HEK293 (cell line): ENCODE measurements around the gene CEP170B.
A peak's percentile ranks its signal among the peaks of the same experiment; 100 is the strongest.

Experiments used
- CTCF ChIA-PET: fragments of 350-600 bp; formaldehyde crosslinking; extraction: SDS; loops from one replicate; lab custom pipeline; 2021; ENCODE audit warnings: antibody characterized with exemption; lab: Yijun Ruan, JAX
- POLR2A ChIA-PET: fragments of 300-600 bp; formaldehyde crosslinking; extraction: SDS; loops from one replicate; lab custom pipeline; 2020; ENCODE audit warnings: antibody characterized with exemption, inconsistent platforms; lab: Yijun Ruan, JAX
- H3K27ac ChIP-seq: fragments of 200-500 bp; sonication (Bioruptor generic); 2 replicates; pipeline ENCODE4 v1.5.1; 2014; ENCODE audit warnings: low read depth, low read length, control low read depth, inconsistent platforms; ENCODE audit errors: extremely low read depth
- H3K36me3 ChIP-seq, 2 experiments: fragments of 200-500 bp in 1 of 2; sonication (Bioruptor generic) in 1 of 2; 1 replicate in 1 of 2; 2 replicates in 1 of 2; pipeline ENCODE4 v1.5.1; 2014 to 2017; ENCODE audit warnings: inconsistent platforms in 2 of 2, low read length in 2 of 2; ENCODE audit not compliant: control insufficient read depth in 2 of 2, insufficient read depth in 1 of 2
- H3K4me1 ChIP-seq: fragments of 200-500 bp; sonication (Bioruptor generic); 2 replicates; pipeline ENCODE4 v1.5.1; 2014; ENCODE audit warnings: mild to moderate bottlenecking, low read length, inconsistent platforms; ENCODE audit not compliant: control insufficient read depth, insufficient read depth
- H3K4me3 ChIP-seq: 2 replicates; pipeline ENCODE4 v1.5.1; 2011; ENCODE audit warnings: low read depth, mild to moderate bottlenecking, control low read depth, low read length, moderate library complexity
- H3K9me3 ChIP-seq: fragments of 200-500 bp; sonication (Bioruptor generic); 2 replicates; pipeline ENCODE4 v1.5.1; 2014; ENCODE audit warnings: low read depth, low read length, inconsistent platforms; ENCODE audit not compliant: control insufficient read depth, insufficient read depth
- EGR2 ChIP-seq: fragments of 450-650 bp; formaldehyde crosslinking; IDR thresholded peaks from 2 replicates; pipeline ENCODE4 v1.5.1; 2016; ENCODE audit warnings: low read depth, missing biosample characterization, missing genetic modification characterization
- GLIS1 ChIP-seq: fragments of 450-650 bp; formaldehyde crosslinking; IDR thresholded peaks from 2 replicates; pipeline ENCODE4 v1.5.1; 2016; ENCODE audit warnings: missing biosample characterization, missing genetic modification characterization
- GLIS2 ChIP-seq: fragments of 450-650 bp; formaldehyde crosslinking; IDR thresholded peaks from 2 replicates; pipeline ENCODE4 v1.5.1; 2016; ENCODE audit warnings: missing biosample characterization, missing genetic modification characterization
- KLF1 ChIP-seq: fragments of 450-650 bp; formaldehyde crosslinking; IDR thresholded peaks from 2 replicates; pipeline ENCODE4 v1.5.1; 2016; ENCODE audit warnings: missing biosample characterization, missing genetic modification characterization
- KLF9 ChIP-seq: fragments of 450-650 bp; formaldehyde crosslinking; IDR thresholded peaks from 2 replicates; pipeline ENCODE4 v1.5.1; 2016; ENCODE audit warnings: missing biosample characterization, missing genetic modification characterization, low read depth
- MYNN ChIP-seq: fragments of 450-650 bp; formaldehyde crosslinking; IDR thresholded peaks from 2 replicates; pipeline ENCODE4 v1.5.1; 2016; ENCODE audit warnings: missing biosample characterization, missing genetic modification characterization, borderline replicate concordance
- PRDM1 ChIP-seq: fragments of 450-650 bp; formaldehyde crosslinking; IDR thresholded peaks from 2 replicates; pipeline ENCODE4; 2016; ENCODE audit warnings: missing biosample characterization, missing genetic modification characterization
- SCRT2 ChIP-seq: fragments of 450-650 bp; formaldehyde crosslinking; IDR thresholded peaks from 2 replicates; pipeline ENCODE4 v1.5.1; 2016; ENCODE audit warnings: missing biosample characterization, missing genetic modification characterization
- SP2 ChIP-seq: fragments of 450-650 bp; formaldehyde crosslinking; IDR thresholded peaks from 2 replicates; pipeline ENCODE4 v1.5.1; 2016; ENCODE audit warnings: missing biosample characterization, missing genetic modification characterization
- SP3 ChIP-seq: fragments of 450-650 bp; formaldehyde crosslinking; IDR thresholded peaks from 2 replicates; pipeline ENCODE4 v1.5.1; 2016; ENCODE audit warnings: missing biosample characterization, missing genetic modification characterization
- ZBTB17 ChIP-seq: fragments of 450-650 bp; formaldehyde crosslinking; IDR thresholded peaks from 2 replicates; pipeline ENCODE4 v1.5.1; 2016; ENCODE audit warnings: missing biosample characterization, missing genetic modification characterization
- ZFHX2 ChIP-seq: fragments of 450-650 bp; formaldehyde crosslinking; conservative IDR thresholded peaks from 2 replicates; pipeline ENCODE4 v1.5.1; 2016; ENCODE audit warnings: missing biosample characterization, missing genetic modification characterization
- ZFP69B ChIP-seq: fragments of 450-650 bp; formaldehyde crosslinking; IDR thresholded peaks from 2 replicates; pipeline ENCODE4 v1.5.1; 2016; ENCODE audit warnings: missing biosample characterization, missing genetic modification characterization
- ZIC2 ChIP-seq: fragments of 450-650 bp; formaldehyde crosslinking; IDR thresholded peaks from 2 replicates; pipeline ENCODE4 v1.5.1; 2016; ENCODE audit warnings: missing biosample characterization, missing genetic modification characterization
- ZNF223 ChIP-seq: fragments of 450-650 bp; formaldehyde crosslinking; IDR thresholded peaks from 2 replicates; pipeline ENCODE4 v1.5.1; 2016; ENCODE audit warnings: missing biosample characterization, missing genetic modification characterization
- ZNF24 ChIP-seq: fragments of 450-650 bp; formaldehyde crosslinking; IDR thresholded peaks from 2 replicates; pipeline ENCODE4 v1.5.1; 2016; ENCODE audit warnings: missing biosample characterization, missing genetic modification characterization
- ZNF521 ChIP-seq: fragments of 450-650 bp; formaldehyde crosslinking; IDR thresholded peaks from 2 replicates; pipeline ENCODE4 v1.5.1; 2017; ENCODE audit warnings: missing biosample characterization, mild to moderate bottlenecking, missing genetic modification characterization
- ZNF776 ChIP-seq: fragments of 450-650 bp; formaldehyde crosslinking; IDR thresholded peaks from 2 replicates; pipeline ENCODE4 v1.5.0; 2017; ENCODE audit warnings: missing biosample characterization, missing genetic modification characterization, borderline replicate concordance
- ZXDB ChIP-seq: fragments of 450-650 bp; formaldehyde crosslinking; IDR thresholded peaks from 2 replicates; pipeline ENCODE4 v1.5.1; 2016; ENCODE audit warnings: missing biosample characterization, missing genetic modification characterization
- TF ChIP-seq, protein P1 (sequence below): fragments of 450-650 bp; formaldehyde crosslinking; IDR thresholded peaks from 2 replicates; pipeline ENCODE4 v1.5.1; 2016; ENCODE audit warnings: missing biosample characterization, missing genetic modification characterization
- TF ChIP-seq, protein P2 (sequence below): fragments of 450-650 bp; formaldehyde crosslinking; IDR thresholded peaks from 2 replicates; pipeline ENCODE4 v1.5.1; 2016; ENCODE audit warnings: missing biosample characterization, missing genetic modification characterization
- TF ChIP-seq, protein P3 (sequence below): fragments of 450-650 bp; formaldehyde crosslinking; IDR thresholded peaks from 2 replicates; pipeline ENCODE4 v1.5.1; 2016; ENCODE audit warnings: missing biosample characterization, missing genetic modification characterization
- TF ChIP-seq, protein P4 (sequence below): fragments of 450-650 bp; formaldehyde crosslinking; IDR thresholded peaks from 2 replicates; pipeline ENCODE4 v1.5.1; 2016; ENCODE audit warnings: missing biosample characterization, missing genetic modification characterization

Gene CEP170B

DNA sequence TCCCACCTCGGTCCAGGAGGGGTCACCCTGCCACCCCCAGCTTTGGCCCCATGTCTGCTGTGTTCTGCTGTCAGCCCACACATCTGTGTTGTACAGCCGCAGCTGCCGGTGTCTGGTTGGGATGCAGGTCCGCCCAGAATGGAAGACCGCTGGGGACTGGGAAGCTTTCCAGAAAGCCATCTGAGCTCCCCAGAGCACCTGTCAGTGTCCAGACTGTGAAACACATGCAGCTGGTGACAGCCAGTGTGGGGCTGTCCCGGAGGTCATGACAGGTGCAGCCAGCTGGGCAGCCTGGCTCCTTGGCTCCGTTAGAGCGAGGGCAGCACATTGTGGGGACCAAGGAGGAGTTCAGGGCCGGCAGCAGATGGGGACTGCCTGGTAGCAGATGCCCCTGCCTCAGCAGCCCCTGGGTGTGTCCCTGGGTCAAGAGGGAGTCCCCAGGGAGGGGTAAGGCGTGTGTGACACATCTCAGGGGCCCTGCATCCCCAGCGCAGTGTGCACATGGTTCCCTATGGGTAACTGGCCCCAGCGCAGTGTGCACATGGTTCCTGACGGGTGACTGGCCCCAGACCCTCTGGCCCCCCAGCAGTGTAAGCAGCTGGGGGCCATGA lies 16.4 kb downstream of the CEP170B start:
- ChIA-PET POLR2A (interaction anchor here (1.2 kb wide), 1 partner anchor 7 kb away, joined by 3 read pairs; no protein-coding TSS in a partner anchor), CTCF (interaction anchor here (1.0 kb wide), 1 partner anchor 14 kb away, joined by 3 read pairs; no protein-coding TSS in a partner anchor)
- no peak overlapping the region for H3K4me3 ChIP-seq
- TF ChIP-seq ZNF521 (tag by site-specific recombination) (no peak), KLF1 (tag by site-specific recombination) (peak; percentile 67), GLIS1 (tag by site-specific recombination) (peak; percentile 76)
- TF ChIP-seq, protein P1, sequence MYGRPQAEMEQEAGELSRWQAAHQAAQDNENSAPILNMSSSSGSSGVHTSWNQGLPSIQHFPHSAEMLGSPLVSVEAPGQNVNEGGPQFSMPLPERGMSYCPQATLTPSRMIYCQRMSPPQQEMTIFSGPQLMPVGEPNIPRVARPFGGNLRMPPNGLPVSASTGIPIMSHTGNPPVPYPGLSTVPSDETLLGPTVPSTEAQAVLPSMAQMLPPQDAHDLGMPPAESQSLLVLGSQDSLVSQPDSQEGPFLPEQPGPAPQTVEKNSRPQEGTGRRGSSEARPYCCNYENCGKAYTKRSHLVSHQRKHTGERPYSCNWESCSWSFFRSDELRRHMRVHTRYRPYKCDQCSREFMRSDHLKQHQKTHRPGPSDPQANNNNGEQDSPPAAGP = 0 out of 2 replicates have a peak, but pooled peaks have one; percentile 61
- TF ChIP-seq, all 188 proteins: peak for 3
- Histone ChIP-seq H3K36me3 (peaks cover 0 to 76% of the 10 kb centered on the region in 2 experiments; a peak in 2 of 3 replicates), H3K4me1 (peaks cover 7% of the 10 kb centered on the region; the same call in 1 of the 2 replicates), H3K9me3 (no peaks in the 10 kb centered on the region), H3K27ac (no peak overlapping the region)

DNA sequence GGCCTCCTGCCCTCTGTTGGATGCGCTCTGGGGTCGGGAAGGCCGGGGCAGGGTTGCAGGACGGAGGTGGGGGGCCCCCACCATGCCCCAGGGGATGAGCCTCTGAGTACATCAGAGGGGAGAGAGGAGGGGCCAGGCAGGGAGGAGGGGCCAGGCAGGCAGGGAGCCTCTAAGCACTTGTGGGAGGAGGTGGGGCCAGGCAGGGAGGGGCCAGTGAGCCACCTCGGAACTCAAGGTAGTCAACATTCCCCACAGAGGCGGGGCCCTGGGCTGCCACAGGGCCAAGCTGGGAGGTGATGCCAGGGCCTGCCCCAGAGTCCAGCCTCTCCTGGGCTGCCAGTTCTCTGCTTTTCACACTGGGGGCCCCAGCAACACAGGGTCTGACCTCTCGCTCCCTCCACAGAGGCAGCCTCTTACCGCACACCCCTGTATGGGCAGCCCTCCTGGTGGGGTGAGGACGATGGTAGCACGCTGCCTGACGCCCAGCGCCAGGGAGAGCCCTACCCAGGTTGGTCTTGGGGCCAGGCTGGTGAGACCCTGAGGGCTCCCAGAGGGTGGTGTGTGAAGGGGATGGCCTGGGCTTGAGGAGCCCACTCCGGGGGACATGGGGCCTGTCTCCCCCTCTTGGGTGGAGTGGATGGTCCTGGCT lies 17.4 kb downstream of the CEP170B start:
- POLR2A ChIA-PET = no interaction called here
- TF ChIP-seq ZNF24 (tag by site-specific recombination) (no peak), ZFHX2 (tag by site-specific recombination) (0 out of 2 replicates have a peak, but pooled peaks have one; percentile 28), GLIS1 (tag by site-specific recombination) (peak; percentile 29), EGR2 (tag by site-specific recombination) (0 out of 2 replicates have a peak, but pooled peaks have one; percentile 16), GLIS2 (peak; percentile 82), ZNF776 (tag by site-specific recombination) (no peak), SP2 (tag by site-specific recombination) (peak; percentile 63), SP3 (tag by site-specific recombination) (peak; percentile 41; the same call in 1 of the 2 replicates), MYNN (tag by site-specific recombination) (no peak), ZXDB (tag by site-specific recombination) (no peak), PRDM1 (no peak), ZBTB17 (tag by site-specific recombination) (peak; percentile 52), SCRT2 (tag by site-specific recombination) (no peak), ZNF223 (no peak), KLF1 (tag by site-specific recombination) (peak; percentile 95), KLF9 (tag by site-specific recombination) (peak; percentile 17; the same call in 1 of the 2 replicates), ZIC2 (tag by site-specific recombination) (0 out of 2 replicates have a peak, but pooled peaks have one; percentile 5), ZFP69B (tag by site-specific recombination) (peak; percentile 73; the same call in 1 of the 2 replicates)
- TF ChIP-seq, protein P2, sequence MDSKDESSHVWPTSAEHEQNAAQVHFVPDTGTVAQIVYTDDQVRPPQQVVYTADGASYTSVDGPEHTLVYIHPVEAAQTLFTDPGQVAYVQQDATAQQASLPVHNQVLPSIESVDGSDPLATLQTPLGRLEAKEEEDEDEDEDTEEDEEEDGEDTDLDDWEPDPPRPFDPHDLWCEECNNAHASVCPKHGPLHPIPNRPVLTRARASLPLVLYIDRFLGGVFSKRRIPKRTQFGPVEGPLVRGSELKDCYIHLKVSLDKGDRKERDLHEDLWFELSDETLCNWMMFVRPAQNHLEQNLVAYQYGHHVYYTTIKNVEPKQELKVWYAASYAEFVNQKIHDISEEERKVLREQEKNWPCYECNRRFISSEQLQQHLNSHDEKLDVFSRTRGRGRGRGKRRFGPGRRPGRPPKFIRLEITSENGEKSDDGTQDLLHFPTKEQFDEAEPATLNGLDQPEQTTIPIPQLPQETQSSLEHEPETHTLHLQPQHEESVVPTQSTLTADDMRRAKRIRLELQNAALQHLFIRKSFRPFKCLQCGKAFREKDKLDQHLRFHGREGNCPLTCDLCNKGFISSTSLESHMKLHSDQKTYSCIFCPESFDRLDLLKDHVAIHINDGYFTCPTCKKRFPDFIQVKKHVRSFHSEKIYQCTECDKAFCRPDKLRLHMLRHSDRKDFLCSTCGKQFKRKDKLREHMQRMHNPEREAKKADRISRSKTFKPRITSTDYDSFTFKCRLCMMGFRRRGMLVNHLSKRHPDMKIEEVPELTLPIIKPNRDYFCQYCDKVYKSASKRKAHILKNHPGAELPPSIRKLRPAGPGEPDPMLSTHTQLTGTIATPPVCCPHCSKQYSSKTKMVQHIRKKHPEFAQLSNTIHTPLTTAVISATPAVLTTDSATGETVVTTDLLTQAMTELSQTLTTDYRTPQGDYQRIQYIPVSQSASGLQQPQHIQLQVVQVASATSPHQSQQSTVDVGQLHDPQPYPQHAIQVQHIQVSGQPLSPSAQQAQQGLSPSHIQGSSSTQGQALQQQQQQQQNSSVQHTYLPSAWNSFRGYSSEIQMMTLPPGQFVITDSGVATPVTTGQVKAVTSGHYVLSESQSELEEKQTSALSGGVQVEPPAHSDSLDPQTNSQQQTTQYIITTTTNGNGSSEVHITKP (tag by site-specific recombination) = peak; percentile 70
- TF ChIP-seq, protein P3, sequence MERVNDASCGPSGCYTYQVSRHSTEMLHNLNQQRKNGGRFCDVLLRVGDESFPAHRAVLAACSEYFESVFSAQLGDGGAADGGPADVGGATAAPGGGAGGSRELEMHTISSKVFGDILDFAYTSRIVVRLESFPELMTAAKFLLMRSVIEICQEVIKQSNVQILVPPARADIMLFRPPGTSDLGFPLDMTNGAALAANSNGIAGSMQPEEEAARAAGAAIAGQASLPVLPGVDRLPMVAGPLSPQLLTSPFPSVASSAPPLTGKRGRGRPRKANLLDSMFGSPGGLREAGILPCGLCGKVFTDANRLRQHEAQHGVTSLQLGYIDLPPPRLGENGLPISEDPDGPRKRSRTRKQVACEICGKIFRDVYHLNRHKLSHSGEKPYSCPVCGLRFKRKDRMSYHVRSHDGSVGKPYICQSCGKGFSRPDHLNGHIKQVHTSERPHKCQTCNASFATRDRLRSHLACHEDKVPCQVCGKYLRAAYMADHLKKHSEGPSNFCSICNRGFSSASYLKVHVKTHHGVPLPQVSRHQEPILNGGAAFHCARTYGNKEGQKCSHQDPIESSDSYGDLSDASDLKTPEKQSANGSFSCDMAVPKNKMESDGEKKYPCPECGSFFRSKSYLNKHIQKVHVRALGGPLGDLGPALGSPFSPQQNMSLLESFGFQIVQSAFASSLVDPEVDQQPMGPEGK (tag by site-specific recombination) = peak; percentile 27; the same call in 1 of the 2 replicates
- TF ChIP-seq, protein P4, sequence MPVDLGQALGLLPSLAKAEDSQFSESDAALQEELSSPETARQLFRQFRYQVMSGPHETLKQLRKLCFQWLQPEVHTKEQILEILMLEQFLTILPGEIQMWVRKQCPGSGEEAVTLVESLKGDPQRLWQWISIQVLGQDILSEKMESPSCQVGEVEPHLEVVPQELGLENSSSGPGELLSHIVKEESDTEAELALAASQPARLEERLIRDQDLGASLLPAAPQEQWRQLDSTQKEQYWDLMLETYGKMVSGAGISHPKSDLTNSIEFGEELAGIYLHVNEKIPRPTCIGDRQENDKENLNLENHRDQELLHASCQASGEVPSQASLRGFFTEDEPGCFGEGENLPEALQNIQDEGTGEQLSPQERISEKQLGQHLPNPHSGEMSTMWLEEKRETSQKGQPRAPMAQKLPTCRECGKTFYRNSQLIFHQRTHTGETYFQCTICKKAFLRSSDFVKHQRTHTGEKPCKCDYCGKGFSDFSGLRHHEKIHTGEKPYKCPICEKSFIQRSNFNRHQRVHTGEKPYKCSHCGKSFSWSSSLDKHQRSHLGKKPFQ (tag by site-specific recombination) = no peak

More for the DNA sequence above, 17.4 kb downstream of the CEP170B start:
- Histone ChIP-seq H3K36me3 (peaks cover 0 to 79% of the 10 kb centered on the region in 2 experiments; a peak in 2 of 3 replicates), H3K4me3 (no peak overlapping the region), H3K4me1 (peaks cover 5% of the 10 kb centered on the region; the same call in 1 of the 2 replicates), H3K9me3 (no peaks in the 10 kb centered on the region), H3K27ac (no peak overlapping the region)
- CTCF ChIA-PET = no interaction called here
